DMS53 (cell line): ENCODE data around the gene UAP1L1.
"Not testable (repeated sequence)": the region's sequence is repeated elsewhere in the genome, so short reads cannot be mapped to it uniquely, and the experiment has no call there.

Experiments used
- DNase-seq: peaks from one replicate; lab custom pipeline; 2025; lab: John Stamatoyannopoulos, UW

The UAP1L1 gene, protein sequence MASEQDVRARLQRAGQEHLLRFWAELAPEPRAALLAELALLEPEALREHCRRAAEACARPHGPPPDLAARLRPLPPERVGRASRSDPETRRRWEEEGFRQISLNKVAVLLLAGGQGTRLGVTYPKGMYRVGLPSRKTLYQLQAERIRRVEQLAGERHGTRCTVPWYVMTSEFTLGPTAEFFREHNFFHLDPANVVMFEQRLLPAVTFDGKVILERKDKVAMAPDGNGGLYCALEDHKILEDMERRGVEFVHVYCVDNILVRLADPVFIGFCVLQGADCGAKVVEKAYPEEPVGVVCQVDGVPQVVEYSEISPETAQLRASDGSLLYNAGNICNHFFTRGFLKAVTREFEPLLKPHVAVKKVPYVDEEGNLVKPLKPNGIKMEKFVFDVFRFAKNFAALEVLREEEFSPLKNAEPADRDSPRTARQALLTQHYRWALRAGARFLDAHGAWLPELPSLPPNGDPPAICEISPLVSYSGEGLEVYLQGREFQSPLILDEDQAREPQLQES

DNA sequence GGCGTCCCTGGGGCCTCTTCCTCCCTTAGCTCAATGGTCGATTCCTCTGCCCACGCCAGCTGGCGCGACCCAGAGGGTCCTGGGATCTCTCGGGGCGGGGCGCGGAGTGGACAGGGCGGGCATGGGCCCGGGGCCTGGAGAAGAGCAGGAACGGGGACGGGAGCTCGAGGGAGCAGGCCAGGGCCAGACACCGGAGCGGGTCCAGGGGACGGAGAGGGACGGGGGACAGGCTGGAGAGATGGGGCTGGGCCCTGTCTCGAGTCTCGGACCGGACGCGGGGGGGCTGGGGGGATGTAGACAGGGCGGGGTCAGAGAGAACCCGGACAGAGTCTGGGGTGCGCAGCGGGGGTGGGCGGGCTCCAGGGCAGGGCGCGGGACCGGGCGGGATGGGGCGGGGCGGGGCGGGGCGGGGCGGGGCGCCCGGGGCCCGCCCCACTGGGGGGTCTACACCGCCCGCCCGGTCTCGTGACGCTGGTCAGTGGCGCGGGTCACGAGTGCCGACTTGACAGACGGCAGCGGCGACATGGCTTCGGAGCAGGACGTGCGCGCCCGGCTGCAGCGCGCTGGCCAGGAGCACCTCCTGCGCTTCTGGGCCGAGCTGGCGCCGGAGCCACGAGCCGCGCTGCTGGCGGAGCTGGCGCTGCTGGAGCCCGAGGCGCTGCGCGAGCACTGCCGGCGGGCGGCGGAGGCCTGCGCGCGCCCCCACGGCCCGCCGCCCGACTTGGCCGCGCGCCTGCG is at the start of gene UAP1L1:
Gene UAP1L1, plus strand, starts transcription at position 508 of the 738 bp plus-strand sequence. Its CDS starts 16 bp downstream, at position 524.
- DNase-seq: peak; percentile 80

GRCh38 chr9:137028263-137029057 is 48.9 kb upstream of the UAP1L1 start:
- peak; percentile 93 for DNase-seq

GRCh38 chr9:137029058-137029936 is 48.0 kb upstream of the UAP1L1 start:
- peak; percentile 82 for DNase-seq

- DNase-seq: no peak
These were observed 47.3 kb upstream of the UAP1L1 start for GRCh38 chr9:137030006-137030405.

DNA sequence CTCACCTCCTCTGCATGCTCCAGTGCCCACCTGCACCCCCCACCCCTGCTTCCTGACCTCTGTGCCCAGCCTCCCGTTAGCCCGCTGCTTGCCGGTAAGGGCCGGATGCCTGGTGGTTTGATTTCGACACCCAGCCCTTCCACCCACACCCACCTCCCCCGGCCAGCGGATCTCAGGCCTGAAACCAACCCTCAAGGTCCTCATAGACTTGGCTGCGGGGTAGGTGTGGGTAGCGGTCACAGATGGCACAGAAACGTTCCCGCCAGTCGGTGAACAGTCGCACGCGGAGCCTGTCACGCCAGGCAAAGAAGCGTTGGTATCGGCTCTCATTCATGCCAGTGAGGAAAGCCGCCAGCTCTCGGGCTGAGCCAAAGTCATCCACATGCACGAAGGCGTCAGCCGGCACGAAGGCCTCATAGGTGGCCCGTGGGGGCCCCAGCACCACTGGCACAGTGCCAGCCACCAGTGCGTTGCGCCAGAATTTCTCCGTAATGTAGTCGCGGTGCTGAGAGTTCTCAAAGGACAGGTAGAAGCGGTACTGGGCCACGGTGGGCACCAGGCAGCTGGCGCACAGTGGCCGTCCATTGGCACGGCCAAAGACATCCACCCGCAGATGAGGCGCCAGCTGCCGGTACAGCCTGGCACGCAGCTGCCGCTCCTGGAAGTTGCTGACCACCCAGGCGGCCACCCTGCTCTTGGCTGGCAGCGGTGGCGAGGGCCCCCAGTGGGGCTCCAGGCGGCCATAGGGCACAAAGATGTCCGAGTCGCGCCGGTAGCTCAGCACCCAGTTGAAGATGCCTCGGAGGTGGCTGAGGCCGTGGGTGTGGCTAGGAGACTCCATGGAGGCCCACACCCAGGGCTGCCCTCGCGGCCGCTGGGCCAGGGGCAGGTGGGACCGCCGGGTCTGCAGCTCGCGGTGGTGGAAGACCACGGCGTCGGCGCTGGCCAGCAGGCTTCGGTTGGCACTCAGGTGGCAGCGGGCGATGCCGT is 46.5 kb upstream of the UAP1L1 start:
- DNase-seq: no peak

DNA sequence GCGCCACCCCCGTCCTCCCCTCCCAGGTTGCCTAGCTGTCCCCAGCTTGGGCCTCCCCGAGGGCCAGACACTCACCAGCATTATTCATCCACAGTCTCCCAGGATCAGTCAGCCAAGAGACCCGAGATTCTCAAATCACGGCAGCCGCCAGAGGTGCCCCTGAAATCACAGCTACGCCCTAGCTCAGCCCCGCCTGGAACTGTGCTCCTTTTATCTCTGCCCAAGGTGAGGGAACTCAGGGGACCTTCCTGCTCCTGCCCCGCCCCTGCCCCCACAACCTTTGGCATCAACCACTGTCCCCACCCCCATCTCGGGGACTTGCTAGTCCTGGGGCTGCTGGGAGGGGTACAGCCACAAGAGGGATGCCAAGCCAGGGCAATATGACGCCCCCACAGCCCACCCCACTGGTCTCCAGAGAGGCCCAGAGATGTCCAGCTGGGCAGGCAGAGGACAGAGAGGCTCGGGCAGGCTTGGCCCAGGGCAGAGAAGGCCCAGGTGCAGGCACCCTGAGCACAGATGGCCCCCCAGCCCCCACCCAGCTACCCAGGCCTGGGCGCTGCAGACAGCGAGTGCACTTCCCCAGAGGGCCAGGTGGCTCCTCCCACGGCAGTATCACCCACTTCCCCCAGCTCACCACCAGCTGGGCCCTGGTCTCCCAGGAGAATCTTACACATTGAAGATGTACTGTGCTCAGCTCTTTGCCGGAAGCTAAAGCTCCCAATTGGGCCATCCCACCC is 45.2 kb upstream of the UAP1L1 start, which contains the start of gene FUT7:
Gene FUT7, minus strand, starts transcription at position 185 of the 737 bp plus-strand sequence. Its CDS starts 97 bp downstream, at position 88.
- DNase-seq: no peak

DNA sequence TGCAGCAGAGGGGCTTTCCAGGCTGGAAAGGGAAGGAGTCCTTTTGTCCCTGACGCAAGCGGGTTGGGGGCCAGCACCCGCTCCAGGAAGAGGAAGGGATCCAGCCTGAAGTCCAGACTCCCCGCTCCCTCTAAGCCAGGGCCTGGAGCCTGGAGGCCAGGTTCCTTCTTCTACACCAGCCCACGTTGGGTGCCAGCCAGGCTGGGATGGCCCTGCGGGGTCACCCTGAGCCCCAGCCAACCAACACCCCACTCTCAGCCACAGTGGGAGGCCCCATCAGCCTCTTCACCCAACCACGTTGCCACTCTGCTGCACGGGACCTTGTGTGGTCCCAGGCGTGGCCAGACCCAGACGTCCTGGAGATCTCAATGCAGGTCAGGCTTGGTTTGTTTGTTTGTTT is 44.5 kb upstream of the UAP1L1 start:
- DNase-seq: no peak

DNA sequence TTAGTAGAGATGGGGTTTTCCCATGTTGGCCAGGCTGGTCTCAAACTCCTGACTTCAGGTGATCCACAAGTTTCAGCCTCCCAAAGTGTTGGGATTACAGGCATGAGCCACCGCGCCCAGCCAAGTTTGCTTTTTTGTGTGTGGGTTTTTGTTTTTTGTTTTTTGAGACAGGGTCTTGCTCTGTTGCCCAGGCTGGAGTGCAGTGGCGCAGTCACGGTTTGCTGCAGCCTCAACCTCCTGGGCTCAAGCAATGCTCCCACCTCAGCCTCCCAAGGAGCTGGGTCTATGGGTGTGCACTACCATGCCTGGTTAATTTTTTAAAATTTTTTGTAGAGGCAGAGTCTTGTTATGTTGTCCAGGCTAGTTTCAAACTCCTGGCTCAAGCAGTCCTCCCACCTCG is 43.8 kb upstream of the UAP1L1 start:
- not testable (repeated sequence) for DNase-seq

GRCh38 chr9:137034039-137034708 is 43.1 kb upstream of the UAP1L1 start:
- DNase-seq: peak; percentile 73

- DNase-seq: peak; percentile 93
These were observed 42.4 kb upstream of the UAP1L1 start for GRCh38 chr9:137034709-137035506.

DNA sequence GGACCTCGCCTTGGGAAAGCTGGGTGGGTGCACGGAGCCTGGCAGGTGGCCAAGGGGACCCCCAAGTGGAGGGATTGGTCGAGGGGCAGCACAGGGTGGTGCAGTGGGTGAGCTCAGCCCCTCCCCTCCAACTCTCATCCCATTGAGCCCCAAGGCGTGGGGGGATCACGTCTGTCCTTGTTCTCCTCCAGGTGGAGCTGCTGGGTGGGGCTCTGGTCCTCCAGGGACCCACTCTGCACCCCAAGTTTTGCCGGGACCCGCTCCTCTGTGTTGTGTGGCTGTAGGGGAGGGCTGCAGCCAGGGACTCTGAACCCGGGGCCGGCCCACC is 41.8 kb upstream of the UAP1L1 start:
- no peak for DNase-seq

GRCh38 chr9:137035937-137036336 is 41.4 kb upstream of the UAP1L1 start:
- no peak for DNase-seq

DNA sequence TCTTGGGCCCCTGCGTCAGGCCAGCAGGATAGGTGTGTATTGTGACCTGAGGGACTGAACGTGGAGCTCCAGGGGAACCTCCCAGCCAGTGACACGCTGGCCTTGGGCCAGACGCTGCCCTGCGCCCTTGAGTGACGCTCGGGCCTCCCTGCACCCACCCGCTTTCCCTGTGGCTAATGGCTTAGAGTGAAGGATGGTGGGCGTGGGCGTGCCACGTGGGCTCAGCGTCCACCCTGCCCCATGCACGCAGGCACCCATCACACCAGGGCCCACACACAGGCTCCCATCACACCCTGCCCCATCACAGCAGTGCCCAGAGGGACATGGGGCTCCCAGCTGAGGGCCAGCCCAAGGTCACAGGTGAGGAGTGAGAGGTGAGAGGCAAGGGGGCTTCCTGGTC is 40.3 kb upstream of the UAP1L1 start:
- no peak for DNase-seq

GRCh38 chr9:137037483-137037882 is 39.8 kb upstream of the UAP1L1 start:
- no peak for DNase-seq

DNA sequence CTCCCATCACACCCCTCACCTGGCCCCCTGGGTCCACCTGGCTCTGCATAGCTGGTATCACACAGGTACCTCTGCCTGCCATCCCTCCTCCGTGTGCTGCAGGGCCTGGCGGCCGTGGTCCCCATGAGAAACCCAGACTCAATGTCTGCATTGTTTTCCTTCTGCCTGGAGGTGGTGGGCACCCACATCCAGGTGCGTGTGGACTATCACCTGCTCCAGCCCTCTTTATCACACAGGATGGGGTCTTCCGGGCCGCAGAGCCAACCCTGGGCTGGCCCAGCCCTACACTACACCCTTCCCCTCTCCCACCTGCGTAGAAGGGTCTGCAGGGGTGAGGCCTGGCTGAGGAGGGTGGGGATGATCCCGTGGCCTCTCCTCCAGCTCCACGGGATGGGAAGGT is 38.4 kb upstream of the UAP1L1 start:
- DNase-seq: no peak

DNA sequence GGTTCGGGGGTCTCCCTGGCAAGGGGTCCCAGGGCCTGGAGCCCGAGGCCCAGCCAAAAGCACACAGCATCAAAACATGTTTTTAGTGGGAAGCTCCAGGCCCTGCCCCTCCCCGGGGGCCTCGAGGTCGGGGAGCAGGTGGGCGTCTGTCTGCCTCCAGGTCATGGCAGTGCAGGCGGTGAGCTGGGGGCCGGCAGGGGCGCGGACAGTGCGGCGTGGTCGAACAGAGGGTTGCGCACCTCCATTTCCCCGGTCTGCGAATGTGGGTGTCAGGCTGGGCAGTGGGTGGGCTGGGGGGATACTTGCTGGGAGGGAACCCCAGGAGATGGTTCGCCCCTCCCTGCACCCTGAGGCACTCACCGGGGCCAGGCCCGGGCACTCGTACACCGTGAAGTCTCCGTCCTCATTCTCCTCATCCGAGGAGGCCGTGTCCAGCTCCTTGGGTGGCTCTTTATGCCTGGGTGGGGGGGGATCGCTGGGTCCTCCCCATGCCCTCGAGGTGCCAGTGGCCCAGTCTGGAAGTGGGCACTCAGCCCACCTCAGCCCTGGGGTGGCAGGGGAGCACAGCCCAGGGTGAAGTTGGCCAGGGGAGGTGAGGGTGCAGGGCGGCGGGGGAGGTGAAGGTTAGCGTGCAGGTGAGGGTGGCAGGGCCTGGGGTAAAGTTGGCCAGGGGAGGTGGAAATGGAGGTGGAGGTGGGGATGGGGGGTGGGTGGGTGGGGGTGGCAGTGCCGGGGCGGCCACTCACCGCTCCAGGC is 37.5 kb upstream of the UAP1L1 start:
- DNase-seq: no peak

DNA sequence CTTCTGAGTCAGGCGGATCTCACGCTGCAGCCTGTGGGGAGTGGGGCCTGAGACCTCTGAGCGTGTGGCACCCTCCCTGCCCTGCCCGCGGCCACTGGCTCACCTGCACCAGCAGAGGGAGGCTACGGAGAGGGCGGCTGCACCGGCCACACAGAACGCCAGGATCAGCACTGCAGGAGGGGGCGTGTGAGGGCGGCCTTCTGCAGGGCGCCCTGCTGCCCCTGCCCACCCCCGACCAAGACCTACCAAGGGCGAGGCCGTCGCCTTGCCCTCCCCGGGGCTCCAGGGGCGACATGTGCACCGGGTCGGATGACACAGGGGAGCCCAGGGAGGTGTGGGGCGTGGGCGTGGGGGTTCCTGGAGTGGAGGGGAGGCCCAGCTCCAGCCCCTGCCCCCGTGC is 36.7 kb upstream of the UAP1L1 start:
- DNase-seq: no peak
